SW480 (cell line): ENCODE measurements around the gene LIM2.
A peak's percentile ranks its signal among the peaks of the same experiment; 100 is the strongest.

Experiments
- DNase-seq: peaks from one replicate; pipeline ENCODE4 v3.0.0-alpha.2; 2016; ENCODE audit warnings: low spot score

The LIM2 gene

GRCh38 chr19:51365965-51366388, 21.8 kb downstream of the LIM2 start, which contains the start of gene ETFB:
TSS of gene ETFB (minus strand) at chr19:51366388. CDS start at chr19:51366326, 62 bp downstream.
- no peak for DNase-seq

- DNase-seq = peak; percentile 48
Observed at GRCh38 chr19:51365211-51365964, 22.4 kb downstream of the LIM2 start.

GRCh38 chr19:51364200-51365106, 23.3 kb downstream of the LIM2 start:
- DNase-seq = peak; percentile 35

GRCh38 chr19:51361239-51361638, 26.5 kb downstream of the LIM2 start:
- DNase-seq = no peak

- peak; percentile 22 for DNase-seq
Observed at GRCh38 chr19:51359294-51359693, 28.5 kb downstream of the LIM2 start.

- no peak for DNase-seq
Observed at GRCh38 chr19:51357952-51358351, 29.8 kb downstream of the LIM2 start.

- no peak for DNase-seq
Observed at GRCh38 chr19:51356159-51356801, 31.5 kb downstream of the LIM2 start.

- peak; percentile 92 for DNase-seq
Observed at GRCh38 chr19:51354742-51355148, 33.0 kb downstream of the LIM2 start.

GRCh38 chr19:51354103-51354741, 33.6 kb downstream of the LIM2 start:
- no peak for DNase-seq

GRCh38 chr19:51352783-51353360, 34.9 kb downstream of the LIM2 start:
- no peak for DNase-seq

- DNase-seq = no peak
Observed at GRCh38 chr19:51351266-51351990, 36.3 kb downstream of the LIM2 start.

- no peak for DNase-seq
Observed at GRCh38 chr19:51347209-51347928, 40.4 kb downstream of the LIM2 start.

- DNase-seq = no peak
Observed at GRCh38 chr19:51346742-51347141, 41.0 kb downstream of the LIM2 start.

GRCh38 chr19:51345076-51345620, 42.6 kb downstream of the LIM2 start:
- DNase-seq = no peak

GRCh38 chr19:51342631-51343569, 44.9 kb downstream of the LIM2 start:
- no peak for DNase-seq

- DNase-seq = no peak
Observed at GRCh38 chr19:51341976-51342580, 45.7 kb downstream of the LIM2 start, which contains the start of gene VSIG10L. TSS of gene VSIG10L (minus strand) at chr19:51342139. CDS start at chr19:51342124, 15 bp downstream.

GRCh38 chr19:51341066-51341465, 46.7 kb downstream of the LIM2 start:
- no peak for DNase-seq
